Lower leg skin (tissue), 4 donors: Measurements from ENCODE around the gene EFEMP2. TPM values are rescaled to one million over a fixed set of nuclear protein-coding genes. Genes with fewer than 3 reads are reported as not detected.

Source experiments
- DNase-seq, 2 donors: peaks; one replicate each; pipeline ENCODE4 v3.0.0-alpha.2; 2019; ENCODE audit warnings: low spot score in 2 of 2
- H3K4me3 ChIP-seq: fragments of 200-600 bp; sonication (generic); 2 replicates; pipeline ENCODE4 v1.5.1; 2017; ENCODE audit warnings: mild to moderate bottlenecking, low read depth; ENCODE audit not compliant: poor library complexity, severe bottlenecking
- POLR2A ChIP-seq, 2 donors: fragments of 450-650 bp; IDR thresholded peaks; one replicate each; pipeline ENCODE4 v1.6.1; 2016 to 2017; ENCODE audit warnings: antibody characterized with exemption in 2 of 2, mild to moderate bottlenecking in 1 of 2, moderate library complexity in 1 of 2
- WGBS, 2 donors: methylation state at CpG; one replicate each; pipeline ENCODE4 v1.1.5; 2018; 5-methylcytosine and 5-hydroxymethylcytosine counted together
- intact Hi-C: fragments of 100-400 bp; cut with DNase I; formaldehyde crosslinking; loops from one replicate; pipeline ENCODE4 v1.15.0; 2023; ENCODE audit warnings: low total_unique reads
- total RNA-seq, 4 donors: library from RNA; depleted of rRNA; stranded (reverse); fragments of >200 nt; gene quantifications; one replicate each; pipeline ENCODE4 v1.1.0, GENCODE V29; 2016
- TF ChIP-seq, protein P1 (sequence below), 3 donors: fragments of 450-650 bp; IDR thresholded peaks; one replicate each; pipeline ENCODE4 v1.5.1; 2016; ENCODE audit warnings: antibody characterized with exemption in 3 of 3, mild to moderate bottlenecking in 3 of 3, moderate library complexity in 2 of 3

EFEMP2 gene
- total RNA-seq, 4 donors from 2014 or later, result 12.0 to 29.8 (median 16.3) TPM

GRCh38 chr11:65859812-65860277 lies 12.8 kb downstream of the EFEMP2 start:
- DNase-seq, result peak in 1 of 2 donors; percentile 91
- WGBS, 2 donors, result 0 to 1% methylated on average over 16 of the region's 16 CpGs
- intact Hi-C loops, result no loop called here
- TF ChIP-seq, protein P1, sequence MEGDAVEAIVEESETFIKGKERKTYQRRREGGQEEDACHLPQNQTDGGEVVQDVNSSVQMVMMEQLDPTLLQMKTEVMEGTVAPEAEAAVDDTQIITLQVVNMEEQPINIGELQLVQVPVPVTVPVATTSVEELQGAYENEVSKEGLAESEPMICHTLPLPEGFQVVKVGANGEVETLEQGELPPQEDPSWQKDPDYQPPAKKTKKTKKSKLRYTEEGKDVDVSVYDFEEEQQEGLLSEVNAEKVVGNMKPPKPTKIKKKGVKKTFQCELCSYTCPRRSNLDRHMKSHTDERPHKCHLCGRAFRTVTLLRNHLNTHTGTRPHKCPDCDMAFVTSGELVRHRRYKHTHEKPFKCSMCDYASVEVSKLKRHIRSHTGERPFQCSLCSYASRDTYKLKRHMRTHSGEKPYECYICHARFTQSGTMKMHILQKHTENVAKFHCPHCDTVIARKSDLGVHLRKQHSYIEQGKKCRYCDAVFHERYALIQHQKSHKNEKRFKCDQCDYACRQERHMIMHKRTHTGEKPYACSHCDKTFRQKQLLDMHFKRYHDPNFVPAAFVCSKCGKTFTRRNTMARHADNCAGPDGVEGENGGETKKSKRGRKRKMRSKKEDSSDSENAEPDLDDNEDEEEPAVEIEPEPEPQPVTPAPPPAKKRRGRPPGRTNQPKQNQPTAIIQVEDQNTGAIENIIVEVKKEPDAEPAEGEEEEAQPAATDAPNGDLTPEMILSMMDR (IDR thresholded peaks at IDR 0.05), result no peak
- TF ChIP-seq POLR2A (IDR thresholded peaks at IDR 0.05), result no peak
- peak overlapping the region; percentile 49 for H3K4me3 ChIP-seq

DNA sequence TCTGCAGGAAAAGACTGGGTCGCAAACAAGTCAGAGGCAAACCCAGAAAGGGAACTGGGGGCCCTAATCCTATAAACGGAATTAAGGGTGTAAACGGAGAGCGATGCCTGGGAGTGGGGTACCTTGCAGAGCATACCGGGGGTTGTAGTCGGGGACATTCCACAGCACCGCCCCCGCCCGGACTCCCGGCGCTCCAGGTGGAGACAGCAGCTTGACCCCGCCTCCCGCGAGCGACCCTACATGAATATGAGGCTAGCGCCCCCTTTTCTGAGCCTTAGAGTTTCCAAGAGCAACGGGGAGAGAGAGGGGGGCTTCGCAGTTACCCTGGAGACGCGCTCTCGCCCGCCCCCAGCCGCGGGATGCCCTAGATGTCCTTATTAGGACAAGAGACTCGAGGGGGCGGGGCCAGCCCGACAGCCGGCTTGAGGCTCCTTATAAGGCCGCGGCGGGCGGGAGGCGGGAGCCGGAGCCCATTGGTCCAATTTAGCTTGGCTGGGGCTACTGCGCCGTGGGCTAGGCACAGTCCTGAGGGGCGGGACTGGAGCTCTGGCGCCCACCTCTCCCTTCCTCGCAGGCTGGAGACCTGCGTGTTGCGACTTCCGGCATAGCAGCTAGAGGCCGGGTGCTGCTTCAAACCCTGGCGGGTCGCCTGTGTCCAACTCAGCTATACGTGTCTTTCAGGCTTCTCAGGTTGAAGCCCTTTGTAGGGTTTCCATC lies 13.3 kb downstream of the EFEMP2 start:
- TF ChIP-seq POLR2A (IDR thresholded peaks at IDR 0.05), result peak in 1 of 2 donors; percentile 86
- TF ChIP-seq, protein P1 (IDR thresholded peaks at IDR 0.05), result no peak
- 2% methylated on average over 25 to 46 of the region's 46 CpGs for whole genome bisulfite sequencing, 2 donors
- peak overlapping the region; percentile 49 for H3K4me3 ChIP-seq
- intact Hi-C loops, result no loop called here
- peak; percentile 99 to 100 for DNase-seq

DNA sequence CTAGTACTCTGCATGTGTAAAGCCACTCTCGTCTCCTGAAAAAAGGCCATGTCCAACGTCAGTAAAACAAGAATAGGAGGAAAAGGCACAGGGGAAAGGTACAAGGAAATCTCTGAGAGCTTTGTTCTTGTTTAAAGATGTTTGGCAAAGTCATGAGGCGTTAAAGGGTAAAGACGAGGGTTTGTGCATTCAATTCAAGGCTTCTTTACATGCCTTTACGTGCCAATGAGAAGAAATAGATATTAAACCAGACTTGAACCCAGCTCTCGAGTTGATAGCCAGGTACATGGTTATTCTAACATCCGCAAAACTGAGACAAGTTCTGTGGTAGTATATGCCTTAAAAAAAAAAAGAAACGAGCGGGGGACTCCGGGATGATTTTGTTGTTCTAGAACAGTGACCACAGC lies 13.9 kb downstream of the EFEMP2 start:
- no peak overlapping the region for H3K4me3 ChIP-seq
- 0 to 1% methylated on average over 10 of the region's 10 CpGs for WGBS, 2 donors
- TF ChIP-seq, protein P1 (IDR thresholded peaks at IDR 0.05), result no peak
- no peak for TF ChIP-seq POLR2A (IDR thresholded peaks at IDR 0.05)
- DNase-seq, result no peak
- intact Hi-C loops, result no loop called here

GRCh38 chr11:65857853-65858680 lies 14.5 kb downstream of the EFEMP2 start, which contains the start of gene CFL1:
Gene CFL1 (minus strand): TSS chr11:65858180. CDS start chr11:65858099, 81 bp downstream.
- intact Hi-C loops, result no loop called here
- DNase-seq, result peak; percentile 97 to 100
- peak within 1 kb of the TSS; percentile 94 for H3K4me3 ChIP-seq
- TF ChIP-seq POLR2A (IDR thresholded peaks at IDR 0.05), result peak in 1 of 2 donors; percentile 76
- TF ChIP-seq, protein P1 (IDR thresholded peaks at IDR 0.05), result no peak
- 0% methylated on average over 48 to 50 of the region's 92 CpGs for WGBS, 2 donors

DNA sequence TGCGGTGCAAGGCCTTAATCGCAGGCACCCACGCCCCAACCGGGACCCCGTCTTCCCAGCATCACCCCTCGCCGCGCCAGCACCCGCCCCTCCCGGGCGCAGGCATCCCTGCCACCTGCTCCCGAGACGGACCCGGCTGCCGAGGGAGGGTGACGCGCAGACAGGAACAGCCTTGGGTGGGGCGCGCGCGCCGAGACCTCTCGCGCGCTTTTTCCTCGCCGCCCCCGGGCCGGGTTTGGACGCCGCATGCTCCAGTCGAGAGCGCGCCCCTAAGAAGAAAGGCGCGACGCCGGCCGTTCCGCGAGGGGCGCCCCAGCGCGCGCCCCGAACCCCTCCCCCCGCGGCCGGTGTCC lies 15.1 kb downstream of the EFEMP2 start:
- TF ChIP-seq, protein P1 (IDR thresholded peaks at IDR 0.05), result no peak
- no peak for TF ChIP-seq POLR2A (IDR thresholded peaks at IDR 0.05)
- WGBS, 2 donors, result 0 to 1% methylated on average over 13 to 32 of the region's 49 CpGs
- DNase-seq, result peak in 1 of 2 donors; percentile 93
- peak overlapping the region; percentile 94 for H3K4me3 ChIP-seq
- intact Hi-C loops, result no loop called here
